HepG2 (cell line): ENCODE measurements around the gene SLC25A15. TPM values are rescaled to one million over a fixed set of nuclear protein-coding genes. Genes with fewer than 3 reads are reported as not detected.

Source experiments
- ATAC-seq: fragments of 200-7000 bp; cut with Tn5 transposase; 3 replicates; pipeline ENCODE4 v1.9.1; 2020; ENCODE audit warnings: mild to moderate bottlenecking, moderate library complexity
- BruUV-seq: library from RNA; stranded (reverse); fragments of 400-500 nt; replicated peaks from 2 replicates; lab custom pipeline; 2021; lab: Mats Ljungman, UMichigan
- CTCF ChIA-PET: fragments of 300-600 bp; formaldehyde crosslinking; extraction: SDS; loops from one replicate; lab custom pipeline; 2021; ENCODE audit warnings: low total read pairs, inconsistent platforms, low intra/inter-chr PET ratio; lab: Yijun Ruan, JAX
- POLR2A ChIA-PET: fragments of 350-600 bp; sonication (Branson Sonifier 250); formaldehyde crosslinking; loops from one replicate; lab custom pipeline; 2020; ENCODE audit warnings: antibody characterized with exemption, inconsistent platforms; lab: Yijun Ruan, JAX
- DNase-seq: peaks from one replicate; pipeline ENCODE4 v3.0.0-alpha.2; 2015; ENCODE audit warnings: low spot score
- FAIRE-seq: peaks from 3 replicates; lab custom pipeline; 2011; peaks lifted over from hg19 to GRCh38; lab: Jason Lieb, UNC
- H2AFZ ChIP-seq: one replicate; pipeline ENCODE4 v1.6.1; 2011; ENCODE audit warnings: low read length, inconsistent platforms
- H3K27ac ChIP-seq: fragments of 300-600 bp; 3 replicates; pipeline ENCODE4 v1.8.0; 2011; ENCODE audit warnings: mixed run types, mild to moderate bottlenecking, mixed read lengths, low read length, inconsistent platforms; ENCODE audit not compliant: insufficient read depth; ENCODE audit errors: extremely low read length
- H3K27me3 ChIP-seq, 2 experiments: fragments of 200-600 bp in 1 of 2; 2 replicates in 1 of 2; 3 replicates in 1 of 2; pipeline versions ENCODE4 v1.6.0 to v1.8.0; 2011; ENCODE audit warnings: low read length in 2 of 2, mild to moderate bottlenecking in 2 of 2, moderate library complexity in 2 of 2, inconsistent platforms in 1 of 2; ENCODE audit not compliant: insufficient read depth in 2 of 2, control insufficient read depth in 1 of 2
- H3K36me3 ChIP-seq, 2 experiments: fragments of 200-600 bp in 1 of 2; replicated peaks in 1 of 2; 2 replicates in 1 of 2; 3 replicates in 1 of 2; pipeline versions ENCODE4 v1.5.1 to v1.8.0; 2011; ENCODE audit warnings: low read length in 2 of 2, inconsistent platforms in 1 of 2; ENCODE audit not compliant: insufficient read depth in 2 of 2, control insufficient read depth in 1 of 2
- H3K4me1 ChIP-seq: 2 replicates; pipeline ENCODE4 v1.5.1; 2012; ENCODE audit warnings: low read length, inconsistent platforms; ENCODE audit not compliant: insufficient read depth
- H3K4me2 ChIP-seq: 2 replicates; pipeline ENCODE4 v1.6.0; 2011; ENCODE audit warnings: low read depth, low read length, inconsistent platforms
- H3K4me3 ChIP-seq, 3 experiments: fragments of 200-600 bp in 1 of 3; sonication (generic), shearing (Covaris generic) in 1 of 3; replicated peaks in 1 of 3; 2 replicates each; pipeline ENCODE4 v1.5.1; 2011 to 2016; ENCODE audit warnings: low read length in 3 of 3, inconsistent platforms in 2 of 3, low read depth in 2 of 3, mild to moderate bottlenecking in 2 of 3, control low read depth in 1 of 3, mixed read lengths in 1 of 3; ENCODE audit not compliant: insufficient read depth in 1 of 3
- H3K79me2 ChIP-seq: one replicate; pipeline ENCODE4 v1.6.1; 2011; ENCODE audit warnings: low read length, inconsistent platforms; ENCODE audit not compliant: insufficient read depth
- H3K9ac ChIP-seq: 2 replicates; pipeline ENCODE4 v1.6.0; 2011; ENCODE audit warnings: mild to moderate bottlenecking, low read depth, low read length, inconsistent platforms; ENCODE audit not compliant: insufficient read depth
- H3K9me3 ChIP-seq: 2 replicates; pipeline ENCODE4 v1.5.1; 2012; ENCODE audit warnings: mild to moderate bottlenecking, low read length
- H4K20me1 ChIP-seq: 2 replicates; pipeline ENCODE4 v1.6.0; 2011; ENCODE audit warnings: inconsistent platforms, mild to moderate bottlenecking, low read length, moderate library complexity; ENCODE audit not compliant: insufficient read depth
- DMAP1 ChIP-seq: IDR thresholded peaks from 2 replicates; pipeline ENCODE4 v1.6.1; 2016
- ONECUT2 ChIP-seq: sonication (generic); formaldehyde crosslinking; IDR thresholded peaks from 2 replicates; pipeline ENCODE4 v1.4.0; 2020; ENCODE audit warnings: missing genetic modification reagents
- PBX3 ChIP-seq: sonication (generic); formaldehyde crosslinking; IDR thresholded peaks from 2 replicates; pipeline ENCODE4 v1.8.1; 2023; ENCODE audit warnings: missing genetic modification reagents, inconsistent platforms, borderline replicate concordance
- SNAPC2 ChIP-seq: sonication (generic); formaldehyde crosslinking; IDR thresholded peaks from 2 replicates; pipeline ENCODE4 v1.8.1; 2022; ENCODE audit warnings: mild to moderate bottlenecking, missing genetic modification reagents
- SOX13 ChIP-seq, 3 experiments: fragments of 450-650 bp in 1 of 3; sonication (generic) in 1 of 3; formaldehyde crosslinking in 1 of 3; IDR thresholded peaks in 2 of 3; conservative IDR thresholded peaks in 1 of 3; 2 replicates each; pipeline versions ENCODE4 v1.5.0 to v1.6.1; 2016 to 2020; ENCODE audit warnings: antibody characterized with exemption in 1 of 3, mild to moderate bottlenecking in 1 of 3, missing compliant biosample characterization in 1 of 3, missing genetic modification reagents in 1 of 3, moderate library complexity in 1 of 3
- ZNF780A ChIP-seq: sonication (generic); formaldehyde crosslinking; IDR thresholded peaks from 2 replicates; pipeline ENCODE4 v1.8.0; 2022; ENCODE audit warnings: mild to moderate bottlenecking, missing genetic modification reagents, moderate library complexity
- WGBS: methylation state at CpG from one replicate; pipeline ENCODE4 v1.1.6; 2017; ENCODE audit warnings: low lambda C conversion rate; 5-methylcytosine and 5-hydroxymethylcytosine counted together
- in situ Hi-C: cut with HindIII; loops from 2 replicates; pipeline ENCODE4 v1.10.0; 2017; ENCODE audit warnings: low pct_unique_long_range_greater_than_20kb; ENCODE audit not compliant: extremely low pct_ligation_motif_present
- intact Hi-C: fragments of 100-400 bp; cut with micrococcal nuclease; formaldehyde crosslinking; loops from one replicate; pipeline ENCODE4 v1.10.0; 2022; ENCODE audit not compliant: unreplicated experiment
- polyA plus RNA-seq, 8 experiments: library from polyadenylated mRNA; depleted of rRNA in 3 of 8; stranded (reverse) in 7 of 8; unstranded in 1 of 8; fragments of >200 nt; fragmentation: Illumina TruSeq in 4 of 8; extraction: Trizol in 4 of 8; gene quantifications; 2 replicates each; pipeline versions ENCODE4 v1.2.1 to v1.2.3, GENCODE V29; 2011 to 2016; ENCODE audit warnings: low read depth in 4 of 8, missing spikeins in 1 of 8, mixed read lengths in 1 of 8; ENCODE audit not compliant: insufficient read depth in 1 of 8
- total RNA-seq, 5 experiments: library from RNA; depleted of rRNA; stranded (reverse); fragments of >200 nt; fragmentation: Illumina TruSeq; extraction: Trizol; gene quantifications; 2 replicates each; pipeline ENCODE4 v1.2.3, GENCODE V29; 2016; ENCODE audit warnings: low read depth in 1 of 5
- TF ChIP-seq, protein P1 (sequence below): sonication (generic); formaldehyde crosslinking; IDR thresholded peaks from 2 replicates; pipeline ENCODE4 v1.5.1; 2020; ENCODE audit warnings: mild to moderate bottlenecking, missing genetic modification reagents, borderline replicate concordance
- TF ChIP-seq, protein P2 (sequence below): sonication (generic); formaldehyde crosslinking; IDR thresholded peaks from one replicate; pipeline ENCODE4 v1.5.1; 2020; ENCODE audit warnings: mild to moderate bottlenecking, missing genetic modification reagents; ENCODE audit errors: not compliant biosample characterization

Gene SLC25A15
- total and polyA plus RNA-seq, 2 of the 13 experiments (the other 11 are each of a cell fraction or from before 2014, with no cell fraction given), result 17.3 to 39.1 TPM

GRCh38 chr13:40755082-40755700, 34.2 kb upstream of the SLC25A15 start:
- BruUV-seq, result no TSS peak
- no peak for ATAC-seq
- intact Hi-C loops, result no loop called here
- H3K79me2 ChIP-seq, result no peaks in the 10 kb centered on the region
- H4K20me1 ChIP-seq, result no peaks in the 10 kb centered on the region
- WGBS, result 98% methylated on average over 7 of the region's 7 CpGs
- no peak for DNase-seq
- H3K4me2 ChIP-seq, result no peak overlapping the region
- H2AFZ ChIP-seq, result no peak overlapping the region
- no peak for FAIRE-seq
- in situ Hi-C loops, result no loop called here
- no peaks in the 10 kb centered on the region for H3K4me1 ChIP-seq
- no peaks in the 10 kb centered on the region for H3K9me3 ChIP-seq
- ChIA-PET POLR2A (no interaction called here), CTCF (no interaction called here)
- H3K9ac ChIP-seq, result no peak overlapping the region
- H3K27me3 ChIP-seq, result no peaks in the 10 kb centered on the region
- no peak overlapping the region for H3K27ac ChIP-seq
- peaks cover 6 to 30% of the 10 kb centered on the region in 2 experiments for H3K36me3 ChIP-seq
- no peak overlapping the region for H3K4me3 ChIP-seq
- no peak for TF ChIP-seq SNAPC2 (CRISPR knock-in tag)
- TF ChIP-seq, protein P1, sequence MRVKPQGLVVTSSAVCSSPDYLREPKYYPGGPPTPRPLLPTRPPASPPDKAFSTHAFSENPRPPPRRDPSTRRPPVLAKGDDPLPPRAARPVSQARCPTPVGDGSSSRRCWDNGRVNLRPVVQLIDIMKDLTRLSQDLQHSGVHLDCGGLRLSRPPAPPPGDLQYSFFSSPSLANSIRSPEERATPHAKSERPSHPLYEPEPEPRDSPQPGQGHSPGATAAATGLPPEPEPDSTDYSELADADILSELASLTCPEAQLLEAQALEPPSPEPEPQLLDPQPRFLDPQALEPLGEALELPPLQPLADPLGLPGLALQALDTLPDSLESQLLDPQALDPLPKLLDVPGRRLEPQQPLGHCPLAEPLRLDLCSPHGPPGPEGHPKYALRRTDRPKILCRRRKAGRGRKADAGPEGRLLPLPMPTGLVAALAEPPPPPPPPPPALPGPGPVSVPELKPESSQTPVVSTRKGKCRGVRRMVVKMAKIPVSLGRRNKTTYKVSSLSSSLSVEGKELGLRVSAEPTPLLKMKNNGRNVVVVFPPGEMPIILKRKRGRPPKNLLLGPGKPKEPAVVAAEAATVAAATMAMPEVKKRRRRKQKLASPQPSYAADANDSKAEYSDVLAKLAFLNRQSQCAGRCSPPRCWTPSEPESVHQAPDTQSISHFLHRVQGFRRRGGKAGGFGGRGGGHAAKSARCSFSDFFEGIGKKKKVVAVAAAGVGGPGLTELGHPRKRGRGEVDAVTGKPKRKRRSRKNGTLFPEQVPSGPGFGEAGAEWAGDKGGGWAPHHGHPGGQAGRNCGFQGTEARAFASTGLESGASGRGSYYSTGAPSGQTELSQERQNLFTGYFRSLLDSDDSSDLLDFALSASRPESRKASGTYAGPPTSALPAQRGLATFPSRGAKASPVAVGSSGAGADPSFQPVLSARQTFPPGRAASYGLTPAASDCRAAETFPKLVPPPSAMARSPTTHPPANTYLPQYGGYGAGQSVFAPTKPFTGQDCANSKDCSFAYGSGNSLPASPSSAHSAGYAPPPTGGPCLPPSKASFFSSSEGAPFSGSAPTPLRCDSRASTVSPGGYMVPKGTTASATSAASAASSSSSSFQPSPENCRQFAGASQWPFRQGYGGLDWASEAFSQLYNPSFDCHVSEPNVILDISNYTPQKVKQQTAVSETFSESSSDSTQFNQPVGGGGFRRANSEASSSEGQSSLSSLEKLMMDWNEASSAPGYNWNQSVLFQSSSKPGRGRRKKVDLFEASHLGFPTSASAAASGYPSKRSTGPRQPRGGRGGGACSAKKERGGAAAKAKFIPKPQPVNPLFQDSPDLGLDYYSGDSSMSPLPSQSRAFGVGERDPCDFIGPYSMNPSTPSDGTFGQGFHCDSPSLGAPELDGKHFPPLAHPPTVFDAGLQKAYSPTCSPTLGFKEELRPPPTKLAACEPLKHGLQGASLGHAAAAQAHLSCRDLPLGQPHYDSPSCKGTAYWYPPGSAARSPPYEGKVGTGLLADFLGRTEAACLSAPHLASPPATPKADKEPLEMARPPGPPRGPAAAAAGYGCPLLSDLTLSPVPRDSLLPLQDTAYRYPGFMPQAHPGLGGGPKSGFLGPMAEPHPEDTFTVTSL (CRISPR knock-in tag), result no peak
- TF ChIP-seq ONECUT2 (CRISPR knock-in tag), result no peak
- TF ChIP-seq ZNF780A (CRISPR knock-in tag), result no peak
- TF ChIP-seq, protein P2, sequence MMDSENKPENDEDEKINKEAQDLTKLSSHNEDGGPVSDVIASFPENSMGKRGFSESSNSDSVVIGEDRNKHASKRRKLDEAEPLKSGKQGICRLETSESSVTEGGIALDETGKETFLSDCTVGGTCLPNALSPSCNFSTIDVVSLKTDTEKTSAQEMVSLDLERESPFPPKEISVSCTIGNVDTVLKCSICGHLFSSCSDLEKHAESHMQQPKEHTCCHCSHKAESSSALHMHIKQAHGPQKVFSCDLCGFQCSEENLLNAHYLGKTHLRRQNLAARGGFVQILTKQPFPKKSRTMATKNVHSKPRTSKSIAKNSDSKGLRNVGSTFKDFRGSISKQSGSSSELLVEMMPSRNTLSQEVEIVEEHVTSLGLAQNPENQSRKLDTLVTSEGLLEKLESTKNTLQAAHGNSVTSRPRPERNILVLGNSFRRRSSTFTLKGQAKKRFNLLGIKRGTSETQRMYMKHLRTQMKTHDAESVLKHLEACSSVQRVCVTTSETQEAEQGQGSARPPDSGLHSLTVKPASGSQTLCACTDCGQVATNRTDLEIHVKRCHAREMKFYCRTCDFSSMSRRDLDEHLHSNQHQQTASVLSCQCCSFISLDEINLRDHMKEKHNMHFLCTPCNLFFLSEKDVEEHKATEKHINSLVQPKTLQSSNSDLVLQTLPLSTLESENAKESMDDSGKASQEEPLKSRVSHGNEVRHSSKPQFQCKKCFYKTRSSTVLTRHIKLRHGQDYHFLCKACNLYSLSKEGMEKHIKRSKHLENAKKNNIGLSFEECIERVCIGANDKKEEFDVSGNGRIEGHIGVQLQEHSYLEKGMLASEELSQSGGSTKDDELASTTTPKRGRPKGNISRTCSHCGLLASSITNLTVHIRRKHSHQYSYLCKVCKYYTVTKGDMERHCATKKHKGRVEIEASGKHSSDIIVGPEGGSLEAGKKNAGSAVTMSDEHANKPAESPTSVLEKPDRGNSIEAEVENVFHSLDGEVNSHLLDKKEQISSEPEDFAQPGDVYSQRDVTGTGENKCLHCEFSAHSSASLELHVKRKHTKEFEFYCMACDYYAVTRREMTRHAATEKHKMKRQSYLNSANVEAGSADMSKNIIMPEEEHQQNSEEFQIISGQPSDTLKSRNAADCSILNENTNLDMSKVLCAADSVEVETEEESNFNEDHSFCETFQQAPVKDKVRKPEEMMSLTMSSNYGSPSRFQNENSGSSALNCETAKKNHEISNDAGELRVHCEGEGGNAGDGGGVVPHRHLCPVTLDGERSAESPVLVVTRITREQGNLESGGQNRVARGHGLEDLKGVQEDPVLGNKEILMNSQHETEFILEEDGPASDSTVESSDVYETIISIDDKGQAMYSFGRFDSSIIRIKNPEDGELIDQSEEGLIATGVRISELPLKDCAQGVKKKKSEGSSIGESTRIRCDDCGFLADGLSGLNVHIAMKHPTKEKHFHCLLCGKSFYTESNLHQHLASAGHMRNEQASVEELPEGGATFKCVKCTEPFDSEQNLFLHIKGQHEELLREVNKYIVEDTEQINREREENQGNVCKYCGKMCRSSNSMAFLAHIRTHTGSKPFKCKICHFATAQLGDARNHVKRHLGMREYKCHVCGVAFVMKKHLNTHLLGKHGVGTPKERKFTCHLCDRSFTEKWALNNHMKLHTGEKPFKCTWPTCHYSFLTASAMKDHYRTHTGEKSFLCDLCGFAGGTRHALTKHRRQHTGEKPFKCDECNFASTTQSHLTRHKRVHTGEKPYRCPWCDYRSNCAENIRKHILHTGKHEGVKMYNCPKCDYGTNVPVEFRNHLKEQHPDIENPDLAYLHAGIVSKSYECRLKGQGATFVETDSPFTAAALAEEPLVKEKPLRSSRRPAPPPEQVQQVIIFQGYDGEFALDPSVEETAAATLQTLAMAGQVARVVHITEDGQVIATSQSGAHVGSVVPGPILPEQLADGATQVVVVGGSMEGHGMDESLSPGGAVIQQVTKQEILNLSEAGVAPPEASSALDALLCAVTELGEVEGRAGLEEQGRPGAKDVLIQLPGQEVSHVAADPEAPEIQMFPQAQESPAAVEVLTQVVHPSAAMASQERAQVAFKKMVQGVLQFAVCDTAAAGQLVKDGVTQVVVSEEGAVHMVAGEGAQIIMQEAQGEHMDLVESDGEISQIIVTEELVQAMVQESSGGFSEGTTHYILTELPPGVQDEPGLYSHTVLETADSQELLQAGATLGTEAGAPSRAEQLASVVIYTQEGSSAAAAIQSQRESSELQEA (CRISPR knock-in tag), result no peak
- no peak for TF ChIP-seq PBX3 (CRISPR knock-in tag)
- no peak for TF ChIP-seq DMAP1 (CRISPR knock-in tag)
- no peak for TF ChIP-seq SOX13 (IDR thresholded peaks at IDR 0.05)
- no peak for TF ChIP-seq SOX13 (CRISPR knock-in tag; conservative IDR thresholded peaks at IDR 0.05 in 1 of 2, IDR thresholded peaks at IDR 0.05 in 1 of 2)
